ENCODE measurements around the gene GNPTG.

DNA sequence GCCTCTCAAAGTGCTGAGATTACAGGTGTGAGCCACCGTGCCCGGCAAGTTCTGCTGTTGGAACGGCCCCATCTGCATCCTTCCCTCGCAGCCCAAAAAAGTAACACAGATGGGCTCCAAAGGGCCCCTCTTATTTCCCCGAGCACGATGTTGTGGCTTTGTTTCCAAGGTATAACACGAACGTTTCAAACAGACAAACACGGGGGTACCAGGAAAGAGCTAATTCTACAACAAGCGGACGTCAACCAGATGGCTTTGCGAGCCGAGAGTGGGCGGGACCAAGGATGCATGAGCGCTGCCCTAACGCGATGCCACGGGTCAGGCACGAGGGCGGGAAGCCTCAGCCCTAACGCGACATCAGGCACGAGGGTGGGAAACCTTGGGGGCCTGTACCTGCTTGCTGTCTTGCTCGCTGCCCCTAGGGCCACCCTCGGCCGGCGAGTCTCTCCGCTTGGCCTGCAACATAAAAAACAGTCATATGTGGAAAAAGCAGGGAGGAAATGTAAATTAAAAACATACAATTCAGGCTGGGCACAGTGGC, 38.6 kb downstream of the GNPTG start:
- TF ChIP-seq, protein P1, sequence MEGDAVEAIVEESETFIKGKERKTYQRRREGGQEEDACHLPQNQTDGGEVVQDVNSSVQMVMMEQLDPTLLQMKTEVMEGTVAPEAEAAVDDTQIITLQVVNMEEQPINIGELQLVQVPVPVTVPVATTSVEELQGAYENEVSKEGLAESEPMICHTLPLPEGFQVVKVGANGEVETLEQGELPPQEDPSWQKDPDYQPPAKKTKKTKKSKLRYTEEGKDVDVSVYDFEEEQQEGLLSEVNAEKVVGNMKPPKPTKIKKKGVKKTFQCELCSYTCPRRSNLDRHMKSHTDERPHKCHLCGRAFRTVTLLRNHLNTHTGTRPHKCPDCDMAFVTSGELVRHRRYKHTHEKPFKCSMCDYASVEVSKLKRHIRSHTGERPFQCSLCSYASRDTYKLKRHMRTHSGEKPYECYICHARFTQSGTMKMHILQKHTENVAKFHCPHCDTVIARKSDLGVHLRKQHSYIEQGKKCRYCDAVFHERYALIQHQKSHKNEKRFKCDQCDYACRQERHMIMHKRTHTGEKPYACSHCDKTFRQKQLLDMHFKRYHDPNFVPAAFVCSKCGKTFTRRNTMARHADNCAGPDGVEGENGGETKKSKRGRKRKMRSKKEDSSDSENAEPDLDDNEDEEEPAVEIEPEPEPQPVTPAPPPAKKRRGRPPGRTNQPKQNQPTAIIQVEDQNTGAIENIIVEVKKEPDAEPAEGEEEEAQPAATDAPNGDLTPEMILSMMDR (IDR thresholded peaks at IDR 0.05): no peak
- no peak for TF ChIP-seq EZH2 (IDR thresholded peaks at IDR 0.05; ENCODE audit: borderline replicate concordance, insufficient read depth, low read depth, low read length, poor library complexity, severe bottlenecking)
